Upper lobe of right lung (tissue), 1 donor: Measurements from ENCODE around the gene DNAJB8. TPM values are rescaled to one million over a fixed set of nuclear protein-coding genes. Genes with fewer than 3 reads are reported as not detected.

Experiments used
- ATAC-seq: fragments of 200-7000 bp; cut with Tn5 transposase; one replicate; pipeline ENCODE4 v1.9.1; 2020; ENCODE audit warnings: mild to moderate bottlenecking, moderate library complexity
- DNase-seq: peaks from one replicate; pipeline ENCODE4 v3.0.0-alpha.2; 2020
- H3K27ac ChIP-seq: fragments of 200-600 bp; one replicate; pipeline ENCODE4 v1.8.0; 2022
- H3K27me3 ChIP-seq: fragments of 200-600 bp; one replicate; pipeline ENCODE4 v1.8.0; 2022; ENCODE audit warnings: mild to moderate bottlenecking
- H3K36me3 ChIP-seq: fragments of 200-600 bp; one replicate; pipeline ENCODE4 v1.8.0; 2022
- H3K4me1 ChIP-seq: fragments of 200-600 bp; one replicate; pipeline ENCODE4 v1.8.0; 2022
- H3K4me3 ChIP-seq: fragments of 200-600 bp; one replicate; pipeline ENCODE4 v1.8.0; 2022; ENCODE audit warnings: mild to moderate bottlenecking
- H3K9me3 ChIP-seq: fragments of 200-600 bp; one replicate; pipeline ENCODE4 v1.8.0; 2022
- intact Hi-C: fragments of 100-400 bp; cut with DNase I; formaldehyde crosslinking; loops from one replicate; pipeline ENCODE4 v1.11.0; 2022
- total RNA-seq: library from RNA; stranded (reverse); fragmentation: NEBNext Ultra II Directional; extraction: Animal tissue kit (Norgen Biotek cat#: 25700); gene quantifications from one replicate; pipeline ENCODE4 v1.2.1, GENCODE V29; 2021
- TF ChIP-seq, protein P1 (sequence below): fragments of 200-600 bp; IDR thresholded peaks from one replicate; pipeline ENCODE4 v1.8.0; 2022; ENCODE audit warnings: antibody characterized with exemption
- donor health status: DM: no; HTN: yes; CAD: no; lungs with severe emphysema.

The DNAJB8 gene
- total RNA-seq, 1 donor from 2014 or later: not detected

DNA sequence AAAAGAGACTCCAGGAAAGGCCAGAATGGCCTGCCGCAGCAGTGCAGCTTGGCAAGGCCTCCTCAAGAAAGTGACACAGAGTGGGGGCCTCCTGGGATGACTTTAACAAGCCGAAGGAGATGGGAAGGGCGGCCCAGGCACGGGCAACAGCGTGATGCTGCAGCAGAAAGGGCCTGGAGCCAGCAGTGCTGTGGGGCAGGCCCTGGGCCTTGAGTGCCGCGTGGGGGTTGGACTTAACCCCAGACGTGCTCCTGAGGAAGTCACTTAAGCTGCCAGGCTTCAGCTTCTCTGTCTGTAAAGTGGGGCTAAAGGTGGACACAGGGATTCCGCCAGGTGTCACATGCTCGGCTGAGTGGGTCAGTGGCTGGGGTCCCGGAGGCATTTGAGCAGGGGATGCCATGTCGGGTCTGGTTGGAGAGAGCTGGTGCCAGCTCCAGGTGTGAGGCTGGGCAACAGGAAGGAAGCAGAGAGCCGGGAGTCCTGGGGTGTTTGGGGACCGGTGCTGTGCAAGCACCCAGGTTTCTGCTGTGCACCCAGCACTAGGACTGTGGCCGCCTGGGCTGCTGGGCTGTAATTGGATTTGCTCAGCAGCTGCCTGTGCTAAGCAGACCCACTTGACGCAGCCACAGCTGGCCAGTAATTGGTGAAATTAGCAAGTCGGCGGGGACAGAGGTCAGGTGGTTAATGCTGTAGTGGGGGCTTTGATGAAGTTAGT lies 7.8 kb downstream of the DNAJB8 start:
- H3K27ac ChIP-seq: no peak overlapping the region
- intact Hi-C loops: no loop called here
- H3K4me1 ChIP-seq: no peaks in the 10 kb centered on the region
- ATAC-seq (no peak), DNase-seq (no peak)
- TF ChIP-seq, protein P1, sequence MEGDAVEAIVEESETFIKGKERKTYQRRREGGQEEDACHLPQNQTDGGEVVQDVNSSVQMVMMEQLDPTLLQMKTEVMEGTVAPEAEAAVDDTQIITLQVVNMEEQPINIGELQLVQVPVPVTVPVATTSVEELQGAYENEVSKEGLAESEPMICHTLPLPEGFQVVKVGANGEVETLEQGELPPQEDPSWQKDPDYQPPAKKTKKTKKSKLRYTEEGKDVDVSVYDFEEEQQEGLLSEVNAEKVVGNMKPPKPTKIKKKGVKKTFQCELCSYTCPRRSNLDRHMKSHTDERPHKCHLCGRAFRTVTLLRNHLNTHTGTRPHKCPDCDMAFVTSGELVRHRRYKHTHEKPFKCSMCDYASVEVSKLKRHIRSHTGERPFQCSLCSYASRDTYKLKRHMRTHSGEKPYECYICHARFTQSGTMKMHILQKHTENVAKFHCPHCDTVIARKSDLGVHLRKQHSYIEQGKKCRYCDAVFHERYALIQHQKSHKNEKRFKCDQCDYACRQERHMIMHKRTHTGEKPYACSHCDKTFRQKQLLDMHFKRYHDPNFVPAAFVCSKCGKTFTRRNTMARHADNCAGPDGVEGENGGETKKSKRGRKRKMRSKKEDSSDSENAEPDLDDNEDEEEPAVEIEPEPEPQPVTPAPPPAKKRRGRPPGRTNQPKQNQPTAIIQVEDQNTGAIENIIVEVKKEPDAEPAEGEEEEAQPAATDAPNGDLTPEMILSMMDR: no peak
- H3K4me3 ChIP-seq: no peak overlapping the region
- H3K27me3 ChIP-seq: peaks cover 13% of the 10 kb centered on the region
- no peaks in the 10 kb centered on the region for H3K9me3 ChIP-seq
- no peaks in the 10 kb centered on the region for H3K36me3 ChIP-seq

GRCh38 chr3:128457937-128458336 lies 8.8 kb downstream of the DNAJB8 start:
- ATAC-seq: no peak

GRCh38 chr3:128456776-128457715 lies 9.6 kb downstream of the DNAJB8 start:
- no peak overlapping the region for H3K27ac ChIP-seq
- DNase-seq: no peak
- no peaks in the 10 kb centered on the region for H3K9me3 ChIP-seq
- no peak overlapping the region for H3K4me3 ChIP-seq
- no peaks in the 10 kb centered on the region for H3K4me1 ChIP-seq
- TF ChIP-seq, protein P1: no peak
- intact Hi-C loops: no loop called here
- no peaks in the 10 kb centered on the region for H3K36me3 ChIP-seq
- H3K27me3 ChIP-seq: peaks cover 13% of the 10 kb centered on the region
- no peak for ATAC-seq

More at GRCh38 chr3:128457937-128458336, 8.8 kb downstream of the DNAJB8 start:
- DNase-seq: no peak
- TF ChIP-seq, protein P1: no peak
- H3K36me3 ChIP-seq: no peaks in the 10 kb centered on the region
- H3K27me3 ChIP-seq: peaks cover 13% of the 10 kb centered on the region
- no peaks in the 10 kb centered on the region for H3K9me3 ChIP-seq
- intact Hi-C loops: no loop called here
- no peak overlapping the region for H3K27ac ChIP-seq
- H3K4me3 ChIP-seq: no peak overlapping the region
- H3K4me1 ChIP-seq: no peaks in the 10 kb centered on the region

DNA sequence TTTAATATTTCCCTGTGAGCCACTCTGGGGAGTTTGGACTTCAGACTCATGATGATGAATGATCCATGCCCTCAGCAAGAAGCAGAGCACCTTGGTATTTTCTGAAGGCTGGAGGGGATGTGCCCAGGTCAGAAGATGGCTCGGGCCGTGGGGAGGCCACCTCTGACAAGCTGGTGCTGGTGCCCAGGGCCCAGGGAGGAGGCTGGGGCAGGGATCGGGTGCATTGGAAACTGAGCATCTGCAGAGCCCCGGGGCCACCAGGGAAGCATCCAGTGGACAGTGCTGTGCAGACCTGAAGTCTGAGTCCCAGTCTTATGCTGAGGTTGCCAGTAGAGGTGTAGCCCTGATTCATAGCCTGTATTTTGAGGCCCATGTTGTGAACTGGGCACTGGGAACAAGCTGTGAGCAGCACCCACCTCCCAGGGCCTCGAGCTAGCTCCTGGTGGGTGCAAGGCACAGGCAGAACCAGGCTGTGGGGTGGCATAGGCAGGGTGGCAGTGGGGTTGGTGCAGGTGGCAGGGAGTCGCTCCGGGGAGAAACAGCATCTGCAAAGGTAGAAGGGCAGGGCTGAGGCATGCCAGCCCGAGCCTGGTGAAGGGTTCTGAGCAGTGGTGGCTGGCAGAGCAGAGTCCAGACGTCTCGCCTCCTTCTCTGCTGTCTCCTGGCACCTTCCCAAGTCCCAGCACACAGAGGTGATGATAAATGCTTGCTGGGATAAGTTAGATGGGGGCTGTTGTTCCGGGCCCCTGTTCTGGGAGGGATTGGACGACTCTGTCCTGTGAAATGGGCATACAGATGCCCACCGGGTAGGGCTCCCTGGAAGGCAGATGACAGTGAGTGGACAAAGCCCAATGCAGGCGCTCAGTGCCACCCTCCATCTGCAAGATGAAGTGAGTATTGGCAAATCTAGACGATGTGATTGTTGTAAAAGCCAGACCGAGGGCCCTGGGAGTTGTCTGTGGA lies 10.6 kb downstream of the DNAJB8 start:
- Histone ChIP-seq H3K36me3 (no peaks in the 10 kb centered on the region), H3K4me3 (no peak overlapping the region), H3K4me1 (no peaks in the 10 kb centered on the region), H3K27me3 (peaks cover 13% of the 10 kb centered on the region), H3K9me3 (no peaks in the 10 kb centered on the region), H3K27ac (no peak overlapping the region)
- TF ChIP-seq, protein P1: no peak
- intact Hi-C loops: no loop called here
- ATAC-seq (no peak), DNase-seq (no peak)

DNA sequence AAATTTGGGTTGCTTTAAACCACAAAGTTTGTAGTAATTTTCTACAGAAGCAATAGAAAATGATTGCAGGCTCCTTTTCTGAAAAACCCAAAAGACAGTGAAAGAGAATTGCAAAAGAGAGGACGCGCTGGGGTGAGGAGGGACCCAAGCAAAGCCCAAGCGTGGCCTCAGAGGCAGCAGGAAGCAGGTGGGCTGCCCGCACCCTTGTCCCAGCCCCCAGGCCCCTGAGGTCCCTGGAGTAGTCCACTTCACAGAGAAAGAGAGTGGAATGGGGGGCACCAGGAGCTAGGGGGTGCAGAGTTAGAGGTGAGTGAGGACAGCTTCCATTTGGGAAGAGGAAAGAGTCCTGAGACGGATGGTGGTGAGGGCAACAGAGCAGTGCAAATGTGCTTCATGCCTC lies 11.6 kb downstream of the DNAJB8 start:
- Histone ChIP-seq H3K9me3 (no peaks in the 10 kb centered on the region), H3K4me1 (no peaks in the 10 kb centered on the region), H3K27me3 (peaks cover 13% of the 10 kb centered on the region), H3K4me3 (no peak overlapping the region), H3K36me3 (no peaks in the 10 kb centered on the region), H3K27ac (no peak overlapping the region)
- TF ChIP-seq, protein P1: no peak
- DNase-seq: no peak
- intact Hi-C loops: no loop called here
- no peak for ATAC-seq
